Urinary bladder (tissue), 4 donors: ENCODE data around the gene ERMP1. TPM values are rescaled to one million over a fixed set of nuclear protein-coding genes. Genes with fewer than 3 reads are reported as not detected.

Experiments
- DNase-seq: peaks from one replicate; pipeline ENCODE4 v3.0.0-alpha.2; 2015; ENCODE audit errors: extremely low spot score
- H3K27ac ChIP-seq: one replicate; pipeline ENCODE4 v1.5.1; 2013; ENCODE audit warnings: low read depth, mild to moderate bottlenecking, moderate library complexity
- H3K36me3 ChIP-seq: one replicate; pipeline ENCODE4 v1.6.1; 2013; ENCODE audit warnings: mild to moderate bottlenecking, moderate library complexity; ENCODE audit not compliant: insufficient read depth
- H3K4me1 ChIP-seq: one replicate; pipeline ENCODE4 v1.6.1; 2013; ENCODE audit warnings: mild to moderate bottlenecking, moderate library complexity; ENCODE audit not compliant: insufficient read depth
- H3K4me3 ChIP-seq: one replicate; pipeline ENCODE4 v1.5.1; 2013; ENCODE audit warnings: low read depth, low read length
- WGBS: extraction: QIAGEN DNeasy Blood & Tissue Kit; methylation state at CpG from one replicate; pipeline ENCODE4 v1.1.7; 2013; 5-methylcytosine and 5-hydroxymethylcytosine counted together
- polyA plus RNA-seq: library from polyadenylated mRNA; stranded (reverse); fragments of 200-250 nt; gene quantifications from one replicate; pipeline ENCODE4 v1.2.3, GENCODE V29; 2013
- total RNA-seq: library from RNA; depleted of rRNA; stranded (reverse); fragments of >200 nt; gene quantifications from one replicate; pipeline ENCODE4 v1.2.3, GENCODE V29; 2014
- donor health status: healthy with polysubstance abuse.
- donor health status: healthy.

ERMP1 gene
- total and polyA plus RNA-seq, 2 donors, result 12.0 to 40.0 TPM

DNA sequence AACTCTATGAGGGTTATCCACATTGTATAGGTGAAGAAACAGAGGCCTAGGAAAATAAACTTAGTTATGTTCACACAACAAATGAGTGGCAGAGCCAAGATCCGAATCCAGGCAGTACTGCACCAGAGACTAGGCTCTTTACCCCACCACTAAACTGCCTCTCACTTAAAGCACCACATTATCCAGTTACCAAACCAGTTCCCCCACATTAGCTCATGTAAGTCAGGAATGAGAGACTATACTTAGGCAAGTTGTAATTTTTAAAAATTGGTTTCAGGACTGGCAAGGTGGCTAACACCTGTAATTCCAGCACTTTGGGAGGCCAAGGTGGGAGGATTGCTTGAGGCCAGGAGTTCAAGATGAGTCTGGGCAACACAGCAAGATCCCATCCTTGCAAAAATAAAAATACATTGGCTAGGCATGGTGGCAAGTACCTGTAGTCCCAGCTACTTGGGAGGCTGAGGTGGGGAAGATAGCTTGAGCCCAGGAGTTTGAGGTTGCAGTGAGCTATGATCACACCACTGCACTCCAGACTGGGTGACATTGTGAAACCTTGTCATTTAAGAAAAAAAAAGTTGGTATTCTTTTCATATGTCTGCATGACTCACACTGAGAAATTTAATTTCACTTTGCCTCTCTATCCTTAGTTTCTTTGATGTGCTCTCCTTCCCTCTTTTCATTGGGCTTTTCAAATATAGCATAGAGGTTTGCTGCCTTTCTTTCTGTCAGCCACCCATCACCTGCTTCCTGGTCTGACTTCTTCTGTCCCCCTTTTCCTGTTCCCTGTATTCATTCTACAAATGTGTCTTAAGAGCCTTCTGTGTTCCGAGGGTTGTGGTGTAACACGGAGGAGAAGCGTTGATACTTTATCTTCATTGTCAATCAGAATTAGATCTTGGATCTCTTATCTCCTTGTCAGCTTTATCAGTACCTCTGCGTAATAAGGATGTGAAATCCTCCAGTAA lies 64.7 kb downstream of the ERMP1 start:
- no peak overlapping the region for H3K27ac ChIP-seq
- peaks cover 16% of the 10 kb centered on the region for H3K36me3 ChIP-seq
- no peaks in the 10 kb centered on the region for H3K4me1 ChIP-seq
- 70% methylated on average over 5 of the region's 5 CpGs for WGBS
- H3K4me3 ChIP-seq, result no peak overlapping the region
- no peak for DNase-seq

DNA sequence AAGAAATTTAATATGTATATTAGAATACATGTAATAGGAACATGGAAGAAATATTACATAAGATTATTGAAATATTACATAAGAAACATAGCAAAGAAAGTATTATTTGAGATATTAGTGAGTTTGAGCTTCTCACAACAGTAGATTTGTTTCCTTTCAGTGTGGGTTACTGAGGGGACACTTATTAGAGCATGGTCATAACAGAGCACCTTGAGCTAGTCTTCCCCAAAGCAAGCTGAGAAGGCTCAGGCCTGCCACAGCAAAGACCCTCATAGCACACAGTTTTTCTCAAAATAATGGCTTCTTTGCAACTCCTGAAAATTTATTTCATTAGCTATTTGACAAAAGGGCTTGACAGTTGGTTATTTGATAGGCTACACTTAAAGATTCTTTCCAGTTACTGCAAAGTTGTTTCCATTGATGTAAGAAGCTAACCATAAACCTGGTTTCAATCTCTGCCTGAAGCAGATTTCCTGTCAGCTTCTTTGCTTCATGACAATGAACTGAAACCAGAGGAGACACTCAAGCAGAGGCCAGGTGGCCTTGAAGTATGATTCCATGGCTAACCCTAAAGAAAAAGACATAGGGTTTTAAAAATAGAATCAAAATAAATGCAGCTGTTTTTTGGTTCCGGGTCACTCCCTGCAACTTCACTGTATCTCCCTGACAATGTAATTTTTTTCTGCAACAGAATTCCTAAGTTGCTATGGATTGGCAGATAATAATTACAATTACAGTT lies 68.6 kb downstream of the ERMP1 start:
- no peak for DNase-seq
- Histone ChIP-seq H3K4me3 (no peak overlapping the region), H3K36me3 (peaks cover 14% of the 10 kb centered on the region), H3K4me1 (no peaks in the 10 kb centered on the region), H3K27ac (no peak overlapping the region)
- WGBS, result 89% methylated on average over 1 of the region's 1 CpG

DNA sequence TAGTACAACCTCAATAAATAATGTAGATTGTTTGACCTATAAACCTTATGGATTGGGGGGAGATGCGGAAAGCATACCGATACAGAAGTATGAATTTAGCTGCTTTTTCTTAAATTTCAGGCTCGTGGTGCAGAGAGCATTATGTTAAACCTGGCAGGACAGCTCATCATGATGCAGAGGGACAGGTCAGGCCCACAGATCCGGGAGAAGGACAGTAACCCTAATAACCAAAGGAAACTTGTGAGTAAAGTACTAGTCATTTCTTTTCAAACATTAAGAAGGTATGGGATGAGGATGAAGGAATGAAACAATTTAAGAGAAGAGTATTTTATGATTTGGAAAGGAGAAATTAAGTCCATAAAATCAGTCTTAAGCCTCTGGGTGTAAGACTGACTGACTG lies 70.5 kb downstream of the ERMP1 start:
- Histone ChIP-seq H3K36me3 (peaks cover 15% of the 10 kb centered on the region), H3K4me1 (no peaks in the 10 kb centered on the region), H3K4me3 (no peak overlapping the region), H3K27ac (no peak overlapping the region)
- no peak for DNase-seq
- 93% methylated on average over 4 of the region's 4 CpGs for WGBS

DNA sequence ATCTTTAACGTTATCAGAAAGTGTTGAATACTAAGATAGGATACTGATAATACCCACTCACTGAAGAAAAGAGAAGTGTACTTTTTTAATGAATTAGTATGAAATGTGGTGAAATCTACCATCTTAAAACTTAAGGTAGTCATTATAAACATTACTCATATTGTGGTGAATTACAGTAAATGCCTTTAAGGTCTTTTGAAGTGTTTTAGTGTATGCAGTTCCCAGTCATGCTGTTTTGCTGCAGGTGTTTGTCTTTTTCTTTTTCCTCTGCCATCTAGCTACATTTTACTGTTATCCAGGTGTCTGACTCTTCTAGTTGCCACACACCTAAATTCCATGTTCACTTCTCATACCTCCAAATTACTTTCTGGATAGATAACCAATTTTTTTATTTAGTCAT lies 72.6 kb downstream of the ERMP1 start:
- H3K4me3 ChIP-seq, result no peak overlapping the region
- H3K4me1 ChIP-seq, result no peaks in the 10 kb centered on the region
- H3K27ac ChIP-seq, result no peak overlapping the region
- 83% methylated on average over 1 of the region's 1 CpG for WGBS
- no peak for DNase-seq
- peaks cover 9% of the 10 kb centered on the region for H3K36me3 ChIP-seq

DNA sequence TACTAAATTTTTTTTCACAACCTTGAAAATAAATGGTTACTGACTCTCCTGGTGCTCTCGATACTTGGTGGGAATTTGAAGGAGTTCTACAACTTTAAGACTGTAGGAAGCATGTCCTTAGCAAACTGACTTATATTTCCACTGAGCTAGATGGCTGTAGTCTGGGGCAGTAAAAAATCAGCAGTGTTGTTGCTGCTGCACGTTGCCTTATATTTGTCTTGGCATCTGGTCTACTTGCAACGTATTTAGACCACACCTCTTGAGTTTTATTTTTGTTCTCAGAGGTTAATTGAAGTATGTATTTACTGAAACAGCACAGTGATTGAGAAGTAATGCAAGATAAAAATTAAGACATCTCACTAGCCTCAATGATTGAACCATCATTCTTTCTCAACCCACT lies 76.3 kb downstream of the ERMP1 start:
- Histone ChIP-seq H3K27ac (no peak overlapping the region), H3K4me1 (no peaks in the 10 kb centered on the region), H3K4me3 (no peak overlapping the region), H3K36me3 (peaks cover 3% of the 10 kb centered on the region)
- 83% methylated on average over 3 of the region's 3 CpGs for WGBS
- no peak for DNase-seq

DNA sequence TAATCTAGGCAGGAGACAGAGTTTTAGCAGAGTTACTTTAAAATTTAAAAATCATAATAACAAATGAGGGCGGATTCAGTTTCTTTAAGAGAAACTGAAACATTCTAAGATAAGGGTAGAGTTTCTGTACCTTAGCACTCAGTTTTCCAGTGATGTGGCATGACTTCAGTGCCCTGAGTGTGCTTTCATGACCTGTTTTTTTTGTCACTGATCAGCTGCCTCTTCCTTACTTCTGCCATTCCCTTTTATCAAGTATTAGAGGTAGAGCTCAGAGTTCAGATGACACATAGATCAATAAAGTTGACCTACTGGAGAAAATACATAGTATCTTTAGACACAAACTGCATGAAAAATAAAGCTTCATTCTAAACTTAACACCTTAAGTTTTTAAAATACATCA lies 82.3 kb downstream of the ERMP1 start:
- H3K4me1 ChIP-seq, result no peaks in the 10 kb centered on the region
- no peak overlapping the region for H3K4me3 ChIP-seq
- WGBS, result 98% methylated on average over 1 of the region's 1 CpG
- H3K27ac ChIP-seq, result no peak overlapping the region
- no peak for DNase-seq
- peaks cover 2% of the 10 kb centered on the region for H3K36me3 ChIP-seq

DNA sequence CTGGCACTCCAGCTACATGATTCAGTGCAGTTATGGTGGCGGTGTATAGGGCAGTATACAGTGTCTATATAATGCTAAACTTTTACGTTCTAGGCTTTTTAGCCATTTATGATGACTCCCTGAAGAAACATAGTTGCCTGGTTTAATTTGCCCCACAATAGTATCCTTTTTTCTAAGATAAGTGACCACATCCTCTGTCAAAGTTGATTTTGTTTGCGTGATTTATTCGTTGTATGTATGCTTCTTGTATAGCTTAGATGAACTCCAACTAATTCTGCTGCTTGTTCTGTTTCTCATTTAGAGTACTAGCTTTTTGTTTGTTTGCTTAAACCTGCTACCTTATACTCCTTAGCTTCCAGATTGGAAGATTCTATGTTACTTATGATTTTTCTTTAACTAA lies 83.6 kb downstream of the ERMP1 start:
- DNase-seq, result no peak
- no peak overlapping the region for H3K4me3 ChIP-seq
- H3K4me1 ChIP-seq, result no peaks in the 10 kb centered on the region
- peaks cover 2% of the 10 kb centered on the region for H3K36me3 ChIP-seq
- 91% methylated on average over 4 of the region's 4 CpGs for WGBS
- no peak overlapping the region for H3K27ac ChIP-seq

DNA sequence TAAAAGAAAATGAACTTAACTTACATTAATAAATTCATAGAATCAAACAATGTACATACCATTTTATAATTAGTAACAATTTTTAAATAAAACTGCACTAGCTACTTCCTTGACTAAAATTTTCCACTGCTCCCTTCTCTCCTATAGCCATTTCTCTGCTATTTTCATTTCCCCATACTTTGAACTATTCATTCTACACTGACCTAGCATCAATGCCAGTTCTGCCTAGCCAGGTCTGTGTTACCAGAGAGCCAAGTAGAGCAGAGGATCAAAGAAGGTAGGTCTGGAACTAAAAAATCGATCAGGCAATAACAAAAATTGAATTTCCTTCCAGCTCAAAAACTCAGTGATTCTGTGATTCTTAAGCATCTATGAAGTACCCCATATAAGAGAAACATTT lies 84.5 kb downstream of the ERMP1 start:
- DNase-seq, result no peak
- Histone ChIP-seq H3K36me3 (peaks cover 2% of the 10 kb centered on the region), H3K27ac (no peak overlapping the region), H3K4me1 (no peaks in the 10 kb centered on the region), H3K4me3 (no peak overlapping the region)
- 99% methylated on average over 1 of the region's 1 CpG for WGBS

DNA sequence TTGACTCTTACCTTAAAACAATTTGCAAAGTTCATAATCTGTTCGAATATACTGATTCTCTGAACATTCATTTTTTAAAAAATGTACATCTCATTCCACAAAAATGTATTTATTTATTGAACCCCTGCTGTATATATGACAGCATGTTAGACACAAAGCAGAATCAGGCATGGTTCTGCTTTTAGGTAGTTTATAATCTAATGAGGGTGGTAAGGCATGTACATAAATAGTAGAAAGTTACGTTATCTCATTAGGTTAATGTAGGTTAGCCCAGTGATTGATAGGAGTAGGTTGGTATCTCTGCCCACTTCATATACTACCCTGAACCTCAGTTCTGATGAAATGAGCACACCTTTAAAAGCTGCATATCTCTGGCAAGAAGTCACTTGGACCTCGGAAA lies 89.8 kb downstream of the ERMP1 start:
- WGBS, result 92% methylated on average over 3 of the region's 3 CpGs
- H3K36me3 ChIP-seq, result peaks cover 3% of the 10 kb centered on the region
- no peak for DNase-seq
- no peak overlapping the region for H3K27ac ChIP-seq
- no peaks in the 10 kb centered on the region for H3K4me1 ChIP-seq
- H3K4me3 ChIP-seq, result no peak overlapping the region

DNA sequence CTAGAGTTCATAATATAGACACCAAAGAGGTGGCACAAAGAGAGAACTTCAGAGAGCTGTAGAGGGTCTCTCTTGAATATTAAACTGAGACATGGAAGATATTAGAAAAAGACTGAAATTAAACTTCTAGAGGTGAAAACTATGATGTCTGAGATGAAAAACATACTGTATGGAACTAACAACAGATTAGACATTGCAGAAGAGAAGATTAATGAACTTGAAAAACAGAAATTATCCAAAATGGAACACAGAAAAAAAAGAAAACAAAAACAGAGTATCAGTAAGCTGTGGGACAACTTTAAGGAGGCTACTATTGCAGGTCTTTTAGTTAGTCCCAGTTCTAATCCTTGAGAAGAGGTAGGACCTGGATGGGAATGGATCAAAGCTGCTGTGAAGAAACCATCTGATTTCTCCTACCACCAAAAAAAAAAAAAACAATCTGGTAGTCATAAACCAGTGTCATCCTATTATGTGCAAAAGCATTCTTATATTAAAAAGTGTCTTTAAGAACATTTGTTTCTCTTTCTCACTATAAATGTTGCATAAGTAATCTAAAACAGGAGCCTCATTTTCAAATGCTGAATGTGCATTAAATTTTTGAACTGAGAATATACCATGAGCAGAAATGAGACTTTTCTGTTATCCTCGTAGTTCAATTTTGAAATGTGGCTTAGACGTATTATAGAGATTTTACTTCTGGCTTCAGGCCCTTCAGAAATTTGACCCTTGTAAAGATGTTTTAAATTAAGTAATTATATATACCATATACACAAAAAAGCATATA lies 96.2 kb downstream of the ERMP1 start:
- no peak overlapping the region for H3K4me3 ChIP-seq
- no peaks in the 10 kb centered on the region for H3K4me1 ChIP-seq
- WGBS, result 71% methylated on average over 2 of the region's 2 CpGs
- H3K27ac ChIP-seq, result no peak overlapping the region
- DNase-seq, result no peak
- H3K36me3 ChIP-seq, result peaks cover 3% of the 10 kb centered on the region

DNA sequence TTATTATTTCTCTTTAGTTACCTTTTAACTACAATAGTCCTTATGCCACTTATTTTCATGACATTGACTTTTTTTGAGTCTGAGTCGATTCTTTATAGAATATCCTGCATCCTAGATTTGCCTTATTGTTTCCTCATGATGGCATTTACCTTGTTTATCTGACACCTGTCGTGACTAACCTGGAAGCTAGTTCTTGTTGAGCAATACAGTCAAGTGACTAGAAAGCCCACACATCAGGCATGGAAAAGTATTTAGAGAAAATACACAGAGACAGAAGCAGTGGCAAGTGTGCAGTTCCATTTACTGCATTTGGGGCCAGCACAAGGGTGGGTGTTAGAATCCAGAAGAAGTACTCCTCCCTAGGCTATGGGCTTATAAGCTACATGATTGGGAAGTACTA lies 97.8 kb downstream of the ERMP1 start:
- Histone ChIP-seq H3K27ac (no peak overlapping the region), H3K36me3 (peaks cover 3% of the 10 kb centered on the region), H3K4me1 (no peaks in the 10 kb centered on the region), H3K4me3 (no peak overlapping the region)
- no peak for DNase-seq
- WGBS, result 94% methylated on average over 2 of the region's 2 CpGs
